SJCRH30 (cell line): ENCODE data around the gene SERPINA12. TPM values are rescaled to one million over a fixed set of nuclear protein-coding genes. Genes with fewer than 3 reads are reported as not detected.

Experiments used
- DNase-seq, 2 experiments: peaks; one replicate each; pipeline ENCODE4 v3.0.0-alpha.2; 2015 to 2020
- H3K27ac ChIP-seq: fragments of 250-450 bp; sonication (Bioruptor Pico); 2 replicates; pipeline ENCODE4 v1.5.1; 2020; ENCODE audit warnings: mild to moderate bottlenecking, moderate library complexity
- H3K27me3 ChIP-seq: fragments of 250-450 bp; sonication (Bioruptor Pico); 2 replicates; pipeline ENCODE4 v1.5.1; 2020; ENCODE audit warnings: mild to moderate bottlenecking, moderate library complexity
- H3K36me3 ChIP-seq: fragments of 250-450 bp; sonication (Bioruptor Pico); 2 replicates; pipeline ENCODE4 v1.5.1; 2020; ENCODE audit warnings: mild to moderate bottlenecking, moderate library complexity
- H3K4me1 ChIP-seq: fragments of 250-450 bp; sonication (Bioruptor Pico); 2 replicates; pipeline ENCODE4 v1.5.1; 2020; ENCODE audit warnings: mild to moderate bottlenecking, moderate library complexity
- H3K4me3 ChIP-seq: fragments of 250-450 bp; sonication (Bioruptor Pico); 2 replicates; pipeline ENCODE4 v1.5.1; 2020; ENCODE audit warnings: mild to moderate bottlenecking, moderate library complexity
- H3K9me3 ChIP-seq: fragments of 250-450 bp; sonication (Bioruptor Pico); replicated peaks from 2 replicates; pipeline ENCODE4 v1.5.1; 2020; ENCODE audit warnings: mild to moderate bottlenecking, moderate library complexity
- total RNA-seq: library from RNA; depleted of rRNA; stranded (reverse); fragments of >200 nt; shearing (Covaris generic); gene quantifications from 2 replicates; pipeline ENCODE4 v1.2.3, GENCODE V29; 2014; rRNA removed

Gene SERPINA12, protein sequence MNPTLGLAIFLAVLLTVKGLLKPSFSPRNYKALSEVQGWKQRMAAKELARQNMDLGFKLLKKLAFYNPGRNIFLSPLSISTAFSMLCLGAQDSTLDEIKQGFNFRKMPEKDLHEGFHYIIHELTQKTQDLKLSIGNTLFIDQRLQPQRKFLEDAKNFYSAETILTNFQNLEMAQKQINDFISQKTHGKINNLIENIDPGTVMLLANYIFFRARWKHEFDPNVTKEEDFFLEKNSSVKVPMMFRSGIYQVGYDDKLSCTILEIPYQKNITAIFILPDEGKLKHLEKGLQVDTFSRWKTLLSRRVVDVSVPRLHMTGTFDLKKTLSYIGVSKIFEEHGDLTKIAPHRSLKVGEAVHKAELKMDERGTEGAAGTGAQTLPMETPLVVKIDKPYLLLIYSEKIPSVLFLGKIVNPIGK
- not detected in 2 replicates for total RNA-seq

DNA sequence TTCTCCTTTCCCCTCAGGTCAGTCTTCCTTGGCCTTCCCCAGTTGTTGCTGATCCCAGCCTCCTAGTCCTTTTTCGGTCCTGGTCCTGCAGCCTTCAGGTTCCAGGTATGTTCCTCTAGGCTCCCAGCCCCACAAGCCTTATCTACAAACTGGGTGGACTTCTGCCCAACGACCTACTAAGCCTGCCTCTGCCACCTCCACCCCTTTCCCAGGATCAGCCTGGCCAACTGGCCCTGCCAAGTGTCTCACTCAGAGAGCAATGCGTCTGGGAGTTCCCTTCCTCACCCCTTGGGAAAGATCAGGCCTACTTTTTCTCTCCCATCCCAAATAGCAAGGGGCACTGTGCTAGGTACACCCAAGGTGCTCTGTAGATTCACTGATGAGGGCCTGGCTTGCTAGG is at the start of gene SERPINA12:
TSS of gene SERPINA12 (minus strand) at position 114 of the 400 bp plus-strand sequence. CDS start 11,072 bp downstream, outside the sequence.
- Histone ChIP-seq H3K9me3 (no peaks in the 10 kb centered on the region), H3K27ac (no peak within 1 kb of the TSS), H3K4me1 (no peaks in the 10 kb centered on the region), H3K36me3 (no peaks in the 10 kb centered on the region), H3K4me3 (no peak within 1 kb of the TSS), H3K27me3 (no peaks in the 10 kb centered on the region)
- DNase-seq, result no peak

GRCh38 chr14:94558842-94559241 is 49.6 kb upstream of the SERPINA12 start:
- no peak for DNase-seq
- no peaks in the 10 kb centered on the region for H3K4me1 ChIP-seq

DNA sequence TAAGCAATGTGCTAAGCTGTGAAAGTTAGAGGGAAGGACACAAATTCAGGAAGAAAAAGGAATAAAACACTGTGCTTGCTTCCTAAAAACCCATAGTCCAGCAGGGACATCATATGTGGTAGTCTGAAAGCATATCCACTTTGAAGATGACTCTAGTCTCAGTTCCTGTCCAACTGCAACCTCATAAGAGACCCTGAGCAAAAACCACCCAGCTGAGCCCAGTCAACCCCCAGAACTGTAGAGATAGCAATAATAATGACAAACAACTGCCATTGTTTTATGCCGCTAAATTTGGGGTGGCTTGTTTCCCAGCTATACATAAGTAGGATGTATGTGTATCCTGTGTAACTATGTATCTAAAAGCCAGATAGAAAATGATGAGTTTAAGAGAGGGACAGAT is 48.1 kb upstream of the SERPINA12 start:
- H3K36me3 ChIP-seq, result no peaks in the 10 kb centered on the region
- H3K4me3 ChIP-seq, result no peak overlapping the region
- no peak overlapping the region for H3K27ac ChIP-seq
- H3K27me3 ChIP-seq, result no peaks in the 10 kb centered on the region
- no peak for DNase-seq
- H3K9me3 ChIP-seq, result no peaks in the 10 kb centered on the region
- H3K4me1 ChIP-seq, result no peaks in the 10 kb centered on the region

More at GRCh38 chr14:94558842-94559241, 49.6 kb upstream of the SERPINA12 start:
- Histone ChIP-seq H3K36me3 (no peaks in the 10 kb centered on the region), H3K4me3 (no peak overlapping the region), H3K27me3 (no peaks in the 10 kb centered on the region), H3K9me3 (no peaks in the 10 kb centered on the region), H3K27ac (no peak overlapping the region)

DNA sequence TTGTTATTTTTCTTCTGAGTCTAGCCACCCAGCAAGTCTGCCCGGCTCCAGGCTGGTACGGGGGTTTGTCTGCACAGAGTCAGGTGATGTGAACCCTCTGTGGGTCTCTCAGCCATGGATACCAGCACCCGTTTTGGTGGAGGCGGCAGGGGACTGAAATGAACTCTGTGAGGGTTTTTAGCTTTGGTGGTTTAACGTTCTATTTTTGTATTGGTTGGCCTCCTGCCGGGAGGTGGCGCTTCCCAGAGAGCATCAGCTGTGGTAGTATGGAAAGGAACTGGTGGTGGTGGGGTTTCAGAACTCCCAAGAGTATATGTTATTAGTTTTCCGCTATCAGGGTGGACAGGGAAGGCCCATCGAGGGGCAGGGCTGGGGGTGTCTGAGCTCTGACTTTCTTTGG is 46.7 kb upstream of the SERPINA12 start:
- DNase-seq, result no peak
- no peak overlapping the region for H3K4me3 ChIP-seq
- no peaks in the 10 kb centered on the region for H3K4me1 ChIP-seq
- H3K27ac ChIP-seq, result no peak overlapping the region
- H3K27me3 ChIP-seq, result no peaks in the 10 kb centered on the region
- H3K36me3 ChIP-seq, result no peaks in the 10 kb centered on the region
- H3K9me3 ChIP-seq, result no peaks in the 10 kb centered on the region

GRCh38 chr14:94550041-94550440 is 40.8 kb upstream of the SERPINA12 start:
- no peaks in the 10 kb centered on the region for H3K9me3 ChIP-seq
- H3K36me3 ChIP-seq, result no peaks in the 10 kb centered on the region
- H3K27ac ChIP-seq, result no peak overlapping the region
- peaks cover 3% of the 10 kb centered on the region; the same call in 1 of the 2 replicates for H3K27me3 ChIP-seq
- no peak overlapping the region for H3K4me3 ChIP-seq
- H3K4me1 ChIP-seq, result no peaks in the 10 kb centered on the region
- no peak for DNase-seq

DNA sequence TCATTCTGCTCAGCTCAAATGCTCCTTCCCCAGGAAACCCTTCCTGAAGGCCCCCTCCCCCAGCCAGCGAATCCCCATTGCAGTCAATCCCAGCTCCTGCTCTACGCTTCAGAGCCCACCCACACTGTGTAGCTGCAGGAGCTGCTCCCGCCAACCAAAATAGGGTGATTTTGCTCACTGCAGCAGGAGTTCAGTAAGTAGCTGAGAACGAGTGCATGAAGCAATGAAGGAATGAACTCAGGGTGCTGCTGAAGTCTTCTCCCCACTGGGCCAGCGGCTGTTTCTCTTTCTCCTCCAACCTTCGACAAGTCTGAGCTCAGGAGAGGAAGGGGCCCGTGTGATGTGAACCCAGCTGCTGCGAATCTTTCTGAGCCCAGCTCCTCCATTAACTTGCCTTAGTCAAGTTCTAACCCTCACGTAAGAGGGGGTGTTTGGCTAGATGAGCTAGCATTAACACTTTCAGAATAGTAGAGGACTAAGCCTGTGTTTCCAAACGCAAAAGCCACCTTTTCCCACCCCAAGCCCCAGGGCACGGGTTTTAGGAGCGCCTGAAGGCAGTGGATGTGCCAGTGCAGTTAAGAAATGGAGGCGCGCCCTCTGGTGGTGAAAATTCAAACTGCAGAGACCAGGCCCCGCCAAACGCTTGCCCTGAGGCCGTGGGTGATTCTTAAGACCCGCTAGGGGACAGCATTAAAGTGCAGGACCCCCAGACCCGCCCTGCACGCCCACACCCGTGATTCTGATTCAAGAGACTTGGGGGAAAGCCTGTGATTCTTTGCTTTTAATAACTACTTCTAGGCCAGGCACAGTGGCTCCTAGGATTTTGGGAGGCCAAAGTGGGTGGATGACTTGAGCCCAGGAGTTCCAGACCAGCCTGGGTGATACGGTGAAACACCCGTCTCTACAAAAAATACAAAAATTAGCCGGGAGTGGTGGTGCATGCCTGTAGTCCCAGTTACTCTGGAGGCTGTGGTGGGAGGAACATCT is 40.0 kb upstream of the SERPINA12 start:
- peaks cover 3% of the 10 kb centered on the region; the same call in 1 of the 2 replicates for H3K27me3 ChIP-seq
- H3K9me3 ChIP-seq, result no peaks in the 10 kb centered on the region
- no peak overlapping the region for H3K27ac ChIP-seq
- no peaks in the 10 kb centered on the region for H3K4me1 ChIP-seq
- H3K36me3 ChIP-seq, result no peaks in the 10 kb centered on the region
- H3K4me3 ChIP-seq, result no peak overlapping the region
- DNase-seq, result peak; percentile 46 to 71

DNA sequence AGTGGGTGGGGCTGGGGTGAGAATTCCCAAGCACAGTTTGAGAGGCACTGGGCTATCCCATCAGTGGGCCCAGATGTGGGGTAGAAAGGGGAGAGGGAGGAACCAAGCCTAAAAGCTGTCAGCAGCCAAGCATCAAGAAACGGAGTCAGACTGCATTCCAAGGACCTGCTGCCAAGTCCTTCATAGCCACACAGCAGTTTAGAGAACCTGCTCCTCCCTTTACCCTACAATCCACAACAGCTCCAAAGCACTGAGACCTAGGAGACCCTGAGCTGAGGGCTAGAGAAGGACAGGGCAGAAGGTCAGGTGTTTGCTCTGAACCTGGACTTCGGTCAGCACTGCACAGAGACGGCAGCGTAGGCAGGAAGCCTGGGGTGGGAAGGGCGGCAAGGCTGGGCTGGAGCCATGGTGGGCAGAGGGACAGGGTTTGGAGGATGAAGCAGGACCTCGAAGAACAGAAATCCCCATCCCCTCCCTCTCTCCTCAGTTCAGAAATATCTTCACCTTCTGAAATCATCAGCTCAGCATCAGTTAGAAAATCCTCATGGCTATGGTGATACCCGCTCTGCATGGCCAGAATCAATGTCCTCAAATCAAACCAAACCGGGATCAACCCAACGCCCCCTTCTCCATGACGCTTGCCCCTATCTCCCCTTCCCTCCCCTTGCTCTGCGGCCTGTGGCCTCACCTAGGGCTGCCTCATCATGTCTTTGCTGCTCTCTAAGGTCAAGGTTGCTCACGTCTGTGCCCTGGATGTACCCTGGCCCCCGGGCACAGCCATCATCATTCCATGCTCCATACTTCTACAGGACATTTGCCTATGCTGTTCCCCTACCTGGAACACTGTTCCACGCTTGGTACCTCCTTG is 39.1 kb upstream of the SERPINA12 start:
- no peak for DNase-seq
- no peaks in the 10 kb centered on the region for H3K4me1 ChIP-seq

GRCh38 chr14:94547726-94548125 is 38.5 kb upstream of the SERPINA12 start:
- Histone ChIP-seq H3K4me1 (no peaks in the 10 kb centered on the region), H3K27me3 (peaks cover 3% of the 10 kb centered on the region; the same call in 1 of the 2 replicates), H3K27ac (no peak overlapping the region), H3K9me3 (no peaks in the 10 kb centered on the region), H3K4me3 (no peak overlapping the region), H3K36me3 (no peaks in the 10 kb centered on the region)
- DNase-seq, result no peak

More for the DNA sequence above, 39.1 kb upstream of the SERPINA12 start:
- peaks cover 3% of the 10 kb centered on the region; the same call in 1 of the 2 replicates for H3K27me3 ChIP-seq
- no peak overlapping the region for H3K27ac ChIP-seq
- no peaks in the 10 kb centered on the region for H3K36me3 ChIP-seq
- H3K4me3 ChIP-seq, result no peak overlapping the region
- no peaks in the 10 kb centered on the region for H3K9me3 ChIP-seq

GRCh38 chr14:94547151-94547680 is 37.9 kb upstream of the SERPINA12 start:
- H3K27ac ChIP-seq, result no peak overlapping the region
- no peaks in the 10 kb centered on the region for H3K9me3 ChIP-seq
- H3K4me1 ChIP-seq, result no peaks in the 10 kb centered on the region
- H3K4me3 ChIP-seq, result no peak overlapping the region
- DNase-seq, result no peak
- H3K27me3 ChIP-seq, result peaks cover 3% of the 10 kb centered on the region; the same call in 1 of the 2 replicates
- no peaks in the 10 kb centered on the region for H3K36me3 ChIP-seq

GRCh38 chr14:94545131-94545841 is 36.0 kb upstream of the SERPINA12 start:
- peaks cover 3% of the 10 kb centered on the region; the same call in 1 of the 2 replicates for H3K27me3 ChIP-seq
- no peaks in the 10 kb centered on the region for H3K9me3 ChIP-seq
- H3K27ac ChIP-seq, result no peak overlapping the region
- no peaks in the 10 kb centered on the region for H3K36me3 ChIP-seq
- H3K4me3 ChIP-seq, result no peak overlapping the region
- H3K4me1 ChIP-seq, result no peaks in the 10 kb centered on the region
- no peak for DNase-seq

DNA sequence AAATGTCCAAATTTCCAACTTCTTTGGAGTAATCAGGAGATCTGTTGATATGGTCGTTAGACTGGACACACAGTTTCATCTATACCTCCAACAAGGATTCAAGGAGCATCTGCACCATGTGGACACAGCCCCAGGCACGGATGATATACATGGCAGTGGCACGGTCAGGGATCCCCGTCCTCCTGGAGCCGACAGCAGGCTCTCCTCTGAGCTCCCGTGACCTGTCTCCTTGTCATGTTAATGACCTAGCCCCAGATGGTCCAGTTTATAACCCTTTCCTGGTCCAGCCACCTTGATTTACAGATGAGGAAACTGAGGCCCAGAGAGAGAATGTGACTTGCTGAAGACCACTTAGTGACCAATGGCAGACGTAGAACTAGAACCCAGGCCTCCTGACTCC is 35.5 kb upstream of the SERPINA12 start:
- no peak overlapping the region for H3K4me3 ChIP-seq
- no peaks in the 10 kb centered on the region for H3K36me3 ChIP-seq
- H3K9me3 ChIP-seq, result no peaks in the 10 kb centered on the region
- peaks cover 3% of the 10 kb centered on the region; the same call in 1 of the 2 replicates for H3K27me3 ChIP-seq
- DNase-seq, result no peak
- H3K4me1 ChIP-seq, result no peaks in the 10 kb centered on the region
- H3K27ac ChIP-seq, result no peak overlapping the region

- Histone ChIP-seq H3K4me3 (no peak overlapping the region), H3K36me3 (no peaks in the 10 kb centered on the region), H3K4me1 (no peaks in the 10 kb centered on the region), H3K27ac (no peak overlapping the region), H3K27me3 (peaks cover 3% of the 10 kb centered on the region; the same call in 1 of the 2 replicates), H3K9me3 (no peaks in the 10 kb centered on the region)
- DNase-seq, result no peak
These were observed 34.3 kb upstream of the SERPINA12 start for GRCh38 chr14:94543449-94544124.
